GM23248 (cell line): ENCODE results near the gene PITPNB. TPM values are rescaled to one million over a fixed set of nuclear protein-coding genes. Genes with fewer than 3 reads are reported as not detected.
A peak's percentile ranks its signal among the peaks of the same experiment; 100 is the strongest.

Experiments
- DNase-seq: peaks from one replicate; pipeline ENCODE4 v3.0.0-alpha.2; 2015
- H2AFZ ChIP-seq: fragments of 200-600 bp; sonication (generic); 2 replicates; pipeline ENCODE4 v1.6.1; 2016; ENCODE audit warnings: antibody characterized with exemption
- H3F3A ChIP-seq: fragments of 200-600 bp; sonication (generic); 2 replicates; pipeline ENCODE4 v1.6.1; 2016; ENCODE audit warnings: mild to moderate bottlenecking, antibody characterized with exemption, mixed run types; ENCODE audit not compliant: insufficient read depth
- H3K27ac ChIP-seq: fragments of 200-600 bp; sonication (generic); 2 replicates; pipeline ENCODE4 v1.5.1; 2016; ENCODE audit warnings: mild to moderate bottlenecking
- H3K27me3 ChIP-seq: fragments of 200-600 bp; sonication (generic); replicated peaks from 2 replicates; pipeline ENCODE4 v1.6.1; 2016; ENCODE audit warnings: mild to moderate bottlenecking; ENCODE audit not compliant: insufficient read depth
- H3K36me3 ChIP-seq: fragments of 200-600 bp; sonication (generic); 2 replicates; pipeline ENCODE4 v1.6.1; 2016; ENCODE audit warnings: low read depth, mild to moderate bottlenecking
- H3K4me1 ChIP-seq: fragments of 200-600 bp; sonication (generic); 2 replicates; pipeline ENCODE4 v1.6.1; 2016; ENCODE audit warnings: mild to moderate bottlenecking; ENCODE audit not compliant: insufficient read depth
- H3K4me2 ChIP-seq: fragments of 200-600 bp; sonication (generic); one replicate; pipeline ENCODE4 v1.6.1; 2016; ENCODE audit warnings: mild to moderate bottlenecking; ENCODE audit not compliant: unreplicated experiment
- H3K4me3 ChIP-seq: fragments of 200-600 bp; sonication (generic); 2 replicates; pipeline ENCODE4 v1.5.1; 2016; ENCODE audit warnings: mild to moderate bottlenecking
- H3K79me2 ChIP-seq: fragments of 200-600 bp; sonication (generic); 2 replicates; pipeline ENCODE4 v1.6.1; 2016; ENCODE audit warnings: mild to moderate bottlenecking; ENCODE audit not compliant: insufficient read depth
- H3K9ac ChIP-seq: fragments of 200-600 bp; sonication (generic); 2 replicates; pipeline ENCODE4 v1.6.1; 2016; ENCODE audit warnings: mild to moderate bottlenecking
- H3K9me2 ChIP-seq: fragments of 200-600 bp; sonication (generic); 2 replicates; pipeline ENCODE4 v1.6.1; 2016; ENCODE audit warnings: mixed run types, mild to moderate bottlenecking, moderate library complexity; ENCODE audit not compliant: insufficient read depth
- H3K9me3 ChIP-seq: fragments of 200-600 bp; sonication (generic); one replicate; pipeline ENCODE4 v1.6.1; 2017; ENCODE audit warnings: low read depth
- H4K20me1 ChIP-seq: fragments of 200-600 bp; sonication (generic); 2 replicates; pipeline ENCODE4 v1.6.0; 2016; ENCODE audit not compliant: insufficient read depth
- EZH2 ChIP-seq: fragments of 200-600 bp; sonication (generic); IDR thresholded peaks from 2 replicates; pipeline ENCODE4 v1.6.1; 2018; ENCODE audit warnings: antibody characterized with exemption, mild to moderate bottlenecking; ENCODE audit not compliant: insufficient read depth, poor library complexity, severe bottlenecking
- EZH2phosphoT487 ChIP-seq: fragments of 200-600 bp; sonication (generic); IDR thresholded peaks from 2 replicates; pipeline ENCODE4 v1.6.1; 2018; ENCODE audit warnings: antibody characterized with exemption, moderate library complexity, mild to moderate bottlenecking, low read depth; ENCODE audit not compliant: insufficient read depth
- WGBS, 2 experiments: methylation state at CpG; one replicate each; pipeline ENCODE4 v1.1.6; 2015 to 2017; ENCODE audit warnings: low lambda C conversion rate in 2 of 2, low coverage in 1 of 2; ENCODE audit errors: missing lambda C conversion rate in 2 of 2; 5-methylcytosine and 5-hydroxymethylcytosine counted together
- in situ Hi-C: fragments of 300-500 bp; cut with MboI; formaldehyde crosslinking; loops from 2 replicates; pipeline ENCODE4 v1.15.0; 2020
- polyA plus RNA-seq: library from polyadenylated mRNA; unstranded; fragments of >200 nt; fragmentation: Nextera tagmentation; extraction: Ambion mirVana; gene quantifications from 2 replicates; pipeline ENCODE4 v1.2.1, GENCODE V29; 2016
- total RNA-seq: library from RNA; depleted of rRNA; stranded (reverse); fragments of >200 nt; shearing (Covaris generic); gene quantifications from 2 replicates; pipeline ENCODE4 v1.2.3, GENCODE V29; 2014

The PITPNB gene
- total and polyA plus RNA-seq, 2 experiments from 2014 or later, result 17.7 to 82.1 TPM

DNA sequence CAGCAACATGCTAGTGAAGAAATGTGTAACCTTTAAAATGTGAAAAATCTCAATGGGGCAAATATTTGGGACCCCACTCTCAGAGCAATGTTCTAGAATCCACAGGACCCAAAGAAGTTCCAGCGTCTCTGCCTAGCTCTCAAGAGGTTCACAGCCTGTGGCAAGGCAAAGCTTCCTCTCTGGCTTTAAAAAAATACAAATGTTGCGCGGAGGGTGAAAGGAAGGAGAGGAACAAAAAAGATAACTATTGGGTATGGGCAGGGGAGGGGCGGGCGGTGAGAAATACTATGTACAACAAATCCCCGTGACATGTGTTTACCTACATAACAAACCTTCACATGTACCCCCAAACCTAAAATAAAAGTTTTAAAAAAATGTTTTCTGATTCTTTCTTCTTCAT is 53.6 kb downstream of the PITPNB start:
- WGBS, 2 experiments, result 97 to 99% methylated on average over 6 of the region's 6 CpGs
- H3K4me2 ChIP-seq, result peak overlapping the region; percentile 83
- in situ Hi-C loops, result no loop called here

GRCh38 chr22:27863556-27863955 is 55.5 kb downstream of the PITPNB start:
- Histone ChIP-seq H3K27ac (no peak overlapping the region), H3K9me3 (no peaks in the 10 kb centered on the region), H3K4me3 (no peak overlapping the region), H2AFZ (no peak overlapping the region), H3K9me2 (no peaks in the 10 kb centered on the region), H3F3A (peaks cover 56% of the 10 kb centered on the region), H3K27me3 (no peaks in the 10 kb centered on the region), H3K9ac (no peak overlapping the region), H3K36me3 (peaks cover 14% of the 10 kb centered on the region; the same call in 1 of the 2 replicates), H3K79me2 (peaks cover 65% of the 10 kb centered on the region), H3K4me1 (peaks cover 57% of the 10 kb centered on the region), H3K4me2 (no peak overlapping the region), H4K20me1 (no peaks in the 10 kb centered on the region)
- TF ChIP-seq EZH2phosphoT487 (no peak), EZH2 (no peak)
- 32 to 40% methylated on average over 2 of the region's 2 CpGs for WGBS, 2 experiments
- no peak for DNase-seq
- in situ Hi-C loops, result no loop called here

More for the DNA sequence above, 53.6 kb downstream of the PITPNB start:
- peaks cover 54% of the 10 kb centered on the region for H3K4me1 ChIP-seq
- H2AFZ ChIP-seq, result no peak overlapping the region
- H3K9me3 ChIP-seq, result no peaks in the 10 kb centered on the region
- peak overlapping the region; percentile 98 for H3K27ac ChIP-seq
- peaks cover 68% of the 10 kb centered on the region for H3K79me2 ChIP-seq
- no peaks in the 10 kb centered on the region for H4K20me1 ChIP-seq
- no peak for DNase-seq
- peaks cover 66% of the 10 kb centered on the region for H3F3A ChIP-seq
- TF ChIP-seq EZH2 (no peak), EZH2phosphoT487 (no peak)
- peak overlapping the region; percentile 47; the same call in 1 of the 2 replicates for H3K4me3 ChIP-seq
- H3K9me2 ChIP-seq, result no peaks in the 10 kb centered on the region
- no peaks in the 10 kb centered on the region for H3K27me3 ChIP-seq
- H3K36me3 ChIP-seq, result 0 out of 2 replicates have a peak, but pooled peaks cover 6% of the 10 kb centered on the region
- H3K9ac ChIP-seq, result peak overlapping the region; percentile 78

DNA sequence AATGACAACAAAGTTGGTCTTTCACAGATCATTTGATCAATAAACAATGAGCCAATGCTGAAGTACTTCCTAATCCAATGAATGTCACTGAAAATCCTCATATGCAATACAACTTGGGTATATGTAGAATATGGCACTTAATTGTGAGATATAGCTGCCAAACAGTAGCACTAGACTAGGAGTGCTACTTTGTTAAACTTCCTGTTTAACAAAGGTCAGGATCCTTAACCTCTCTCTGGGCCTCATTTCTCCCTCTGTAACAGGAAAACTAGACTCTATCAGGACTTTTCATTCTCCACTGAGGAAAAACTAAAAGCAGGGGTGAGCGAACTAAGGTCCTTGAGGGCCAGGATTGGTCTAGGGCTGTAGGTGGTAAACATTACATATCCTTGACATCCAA is 56.1 kb downstream of the PITPNB start:
- Histone ChIP-seq H3K27ac (no peak overlapping the region), H3K4me1 (peaks cover 57% of the 10 kb centered on the region)
- TF ChIP-seq EZH2 (no peak), EZH2phosphoT487 (no peak)

GRCh38 chr22:27859336-27859735 is 59.7 kb downstream of the PITPNB start:
- H2AFZ ChIP-seq, result no peak overlapping the region
- peak overlapping the region; percentile 47 for H3K27ac ChIP-seq
- in situ Hi-C loops, result no loop called here
- H4K20me1 ChIP-seq, result no peaks in the 10 kb centered on the region
- no peaks in the 10 kb centered on the region for H3K9me3 ChIP-seq
- H3K4me2 ChIP-seq, result peak overlapping the region; percentile 62
- H3K27me3 ChIP-seq, result no peaks in the 10 kb centered on the region
- no peaks in the 10 kb centered on the region for H3K9me2 ChIP-seq
- H3F3A ChIP-seq, result peaks cover 36% of the 10 kb centered on the region
- H3K36me3 ChIP-seq, result peaks cover 28% of the 10 kb centered on the region; the same call in 1 of the 2 replicates
- TF ChIP-seq EZH2 (no peak), EZH2phosphoT487 (no peak)
- 33 to 37% methylated on average over 2 of the region's 2 CpGs for WGBS, 2 experiments
- H3K4me3 ChIP-seq, result peak overlapping the region; percentile 30; the same call in 1 of the 2 replicates
- H3K4me1 ChIP-seq, result peaks cover 39% of the 10 kb centered on the region
- peaks cover 71% of the 10 kb centered on the region for H3K79me2 ChIP-seq
- DNase-seq, result no peak
- peak overlapping the region; percentile 36; the same call in 1 of the 2 replicates for H3K9ac ChIP-seq

More for the DNA sequence above, 56.1 kb downstream of the PITPNB start:
- Histone ChIP-seq H3K9me3 (no peaks in the 10 kb centered on the region), H3K27me3 (no peaks in the 10 kb centered on the region), H3K4me2 (no peak overlapping the region), H3K4me3 (no peak overlapping the region), H3F3A (peaks cover 56% of the 10 kb centered on the region), H3K79me2 (peaks cover 62% of the 10 kb centered on the region), H3K9ac (no peak overlapping the region), H3K9me2 (no peaks in the 10 kb centered on the region), H3K36me3 (peaks cover 14% of the 10 kb centered on the region; the same call in 1 of the 2 replicates), H4K20me1 (no peaks in the 10 kb centered on the region), H2AFZ (no peak overlapping the region)
- in situ Hi-C loops, result no loop called here
- DNase-seq, result no peak
- 94 to 100% methylated on average over 1 of the region's 1 CpG for WGBS, 2 experiments

- no peaks in the 10 kb centered on the region for H4K20me1 ChIP-seq
- H3K36me3 ChIP-seq, result peaks cover 28% of the 10 kb centered on the region; the same call in 1 of the 2 replicates
- no peak overlapping the region for H3K4me3 ChIP-seq
- 86 to 98% methylated on average over 1 of the region's 1 CpG for WGBS, 2 experiments
- H3K9me2 ChIP-seq, result no peaks in the 10 kb centered on the region
- in situ Hi-C loops, result no loop called here
- no peaks in the 10 kb centered on the region for H3K9me3 ChIP-seq
- H3F3A ChIP-seq, result peaks cover 33% of the 10 kb centered on the region
- no peak overlapping the region for H2AFZ ChIP-seq
- H3K9ac ChIP-seq, result no peak overlapping the region
- H3K79me2 ChIP-seq, result peaks cover 71% of the 10 kb centered on the region
- peak overlapping the region; percentile 47 for H3K27ac ChIP-seq
- H3K4me2 ChIP-seq, result peak overlapping the region; percentile 62
- H3K27me3 ChIP-seq, result no peaks in the 10 kb centered on the region
- H3K4me1 ChIP-seq, result peaks cover 40% of the 10 kb centered on the region
- DNase-seq, result no peak
- TF ChIP-seq EZH2 (no peak), EZH2phosphoT487 (no peak)
Observed at GRCh38 chr22:27858626-27859025, 60.4 kb downstream of the PITPNB start.
